Urinary bladder (tissue), 4 donors: Measurements from ENCODE around the gene TEX36. TPM values are rescaled to one million over a fixed set of nuclear protein-coding genes. Genes with fewer than 3 reads are reported as not detected.

ENCODE experiments used
- DNase-seq: peaks from one replicate; pipeline ENCODE4 v3.0.0-alpha.2; 2015; ENCODE audit errors: extremely low spot score
- H3K27ac ChIP-seq: one replicate; pipeline ENCODE4 v1.5.1; 2013; ENCODE audit warnings: low read depth, mild to moderate bottlenecking, moderate library complexity
- H3K36me3 ChIP-seq: one replicate; pipeline ENCODE4 v1.6.1; 2013; ENCODE audit warnings: mild to moderate bottlenecking, moderate library complexity; ENCODE audit not compliant: insufficient read depth
- H3K4me1 ChIP-seq: one replicate; pipeline ENCODE4 v1.6.1; 2013; ENCODE audit warnings: mild to moderate bottlenecking, moderate library complexity; ENCODE audit not compliant: insufficient read depth
- H3K4me3 ChIP-seq: one replicate; pipeline ENCODE4 v1.5.1; 2013; ENCODE audit warnings: low read depth, low read length
- WGBS: extraction: QIAGEN DNeasy Blood & Tissue Kit; methylation state at CpG from one replicate; pipeline ENCODE4 v1.1.7; 2013; 5-methylcytosine and 5-hydroxymethylcytosine counted together
- polyA plus RNA-seq: library from polyadenylated mRNA; stranded (reverse); fragments of 200-250 nt; gene quantifications from one replicate; pipeline ENCODE4 v1.2.3, GENCODE V29; 2013
- total RNA-seq: library from RNA; depleted of rRNA; stranded (reverse); fragments of >200 nt; gene quantifications from one replicate; pipeline ENCODE4 v1.2.3, GENCODE V29; 2014
- donor health status: healthy with polysubstance abuse.
- donor health status: healthy.

Gene TEX36
- total and polyA plus RNA-seq, 2 donors: not detected

DNA sequence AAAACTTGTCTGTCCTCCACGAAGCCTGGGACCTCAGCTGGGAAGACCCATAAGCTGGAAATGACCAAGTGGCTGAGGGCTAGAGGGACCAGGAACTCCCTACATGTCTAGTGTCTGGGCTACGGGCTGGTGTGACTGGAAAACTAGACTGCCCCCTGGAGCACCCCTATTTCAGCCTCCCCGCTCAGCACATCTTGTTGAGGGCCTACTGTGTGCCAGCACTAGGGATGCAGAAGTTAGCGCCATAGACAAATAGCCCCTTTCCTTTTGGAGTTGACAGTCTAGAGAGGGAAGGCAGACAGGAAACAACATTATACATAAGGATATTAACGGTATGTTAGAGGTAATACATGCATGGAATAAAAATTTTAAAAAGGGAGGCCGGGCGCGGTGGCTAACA is 74.5 kb downstream of the TEX36 start:
- DNase-seq: no peak

DNA sequence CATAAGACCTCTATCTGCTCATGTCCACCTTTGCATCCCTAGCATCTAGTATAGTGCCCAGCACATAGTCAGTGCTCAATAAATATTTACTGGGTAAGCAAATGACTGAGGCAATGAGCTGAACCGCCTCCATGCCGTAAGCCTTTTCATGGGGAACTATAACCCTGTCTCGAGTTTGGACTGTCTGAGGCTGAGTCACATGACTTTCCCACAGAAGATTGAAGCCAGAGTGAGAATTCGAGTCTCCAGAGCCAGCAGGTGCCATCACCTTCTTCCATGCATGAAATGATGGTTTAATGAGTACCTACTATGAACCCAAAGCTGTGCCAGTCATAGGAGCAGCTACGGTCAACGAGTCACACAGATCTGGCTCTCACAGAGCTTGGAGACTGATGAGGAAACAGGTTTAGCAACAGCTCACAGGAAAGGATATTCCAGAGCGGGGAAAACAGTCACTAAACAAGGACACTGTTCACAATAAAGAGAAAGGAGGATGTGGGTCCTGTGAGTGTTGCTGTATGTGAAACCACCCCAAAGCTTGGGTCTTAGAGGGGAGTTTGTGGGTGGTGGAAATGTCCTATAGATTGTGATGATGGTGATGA is 75.2 kb downstream of the TEX36 start:
- H3K4me1 ChIP-seq: no peaks in the 10 kb centered on the region
- 82% methylated on average over 7 of the region's 7 CpGs for WGBS
- H3K27ac ChIP-seq: no peak overlapping the region
- DNase-seq: no peak
- H3K36me3 ChIP-seq: no peaks in the 10 kb centered on the region
- H3K4me3 ChIP-seq: no peak overlapping the region

More for the DNA sequence above, 74.5 kb downstream of the TEX36 start:
- Histone ChIP-seq H3K4me1 (no peaks in the 10 kb centered on the region), H3K27ac (no peak overlapping the region), H3K4me3 (no peak overlapping the region), H3K36me3 (no peaks in the 10 kb centered on the region)
- WGBS: 94% methylated on average over 8 of the region's 8 CpGs

DNA sequence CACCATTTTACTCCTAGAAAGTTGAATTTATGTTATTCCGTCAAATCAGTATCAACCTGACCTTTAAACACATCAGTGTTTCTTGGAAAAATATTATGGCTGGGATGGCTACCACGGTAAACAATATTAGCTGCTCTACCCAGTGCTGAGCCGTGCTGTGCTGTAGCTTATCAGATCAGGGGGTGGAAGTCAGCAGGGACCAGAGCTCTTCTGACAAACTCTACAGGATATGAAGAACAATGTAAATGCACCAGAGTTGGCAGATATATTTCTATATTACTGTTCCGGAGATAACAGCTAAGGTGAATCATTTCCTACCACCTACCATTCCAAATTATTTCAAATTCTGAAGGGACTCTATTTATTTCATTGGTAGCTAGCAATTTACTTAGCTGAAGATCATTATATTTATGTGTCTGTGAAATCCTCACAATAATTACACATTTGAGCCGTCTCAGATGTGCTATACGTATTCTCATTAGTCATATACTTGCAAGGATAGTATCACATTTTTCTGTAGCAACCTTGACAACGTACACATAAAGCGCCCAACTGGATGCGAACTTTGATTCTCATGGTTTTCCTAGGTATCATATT is 76.5 kb downstream of the TEX36 start:
- Histone ChIP-seq H3K36me3 (no peaks in the 10 kb centered on the region), H3K4me3 (no peak overlapping the region), H3K27ac (no peak overlapping the region), H3K4me1 (no peaks in the 10 kb centered on the region)
- 56% methylated on average over 9 of the region's 9 CpGs for WGBS
- DNase-seq: no peak

Other genes with a start within 250 kb of the TEX36 start
- gene EDRF1, start 36.5 kb upstream of the TEX36 start, total RNA-seq: 58.6 TPM
- 13.3 TPM for gene EDRF1, start 36.5 kb upstream of the TEX36 start, polyA plus RNA-seq
- 0.69 TPM for gene MMP21, start 92.7 kb upstream of the TEX36 start, total RNA-seq
- not detected for gene MMP21, start 92.7 kb upstream of the TEX36 start, polyA plus RNA-seq
- gene UROS, start 140.1 kb upstream of the TEX36 start, total RNA-seq: 45.6 TPM
- 32.3 TPM for gene UROS, start 140.1 kb upstream of the TEX36 start, polyA plus RNA-seq
- gene BCCIP, start 140.4 kb upstream of the TEX36 start, total RNA-seq: 38.8 TPM
- gene BCCIP, start 140.4 kb upstream of the TEX36 start, polyA plus RNA-seq: 48.0 TPM
- 30.2 TPM for gene DHX32, start 198.1 kb upstream of the TEX36 start, total RNA-seq
- gene DHX32, start 198.1 kb upstream of the TEX36 start, polyA plus RNA-seq: 15.8 TPM
- gene FANK1, start 213.4 kb upstream of the TEX36 start, total RNA-seq: 2.0 TPM
- 1.5 TPM for gene FANK1, start 213.4 kb upstream of the TEX36 start, polyA plus RNA-seq